GM12878 (cell line): ENCODE measurements around the gene MT3. TPM values are rescaled to one million over a fixed set of nuclear protein-coding genes. Genes with fewer than 3 reads are reported as not detected.

Experiments
- ATAC-seq: fragments of 200-7000 bp; cut with Tn5 transposase; 3 replicates; pipeline ENCODE4 v1.9.1; 2020; ENCODE audit warnings: mild to moderate bottlenecking, moderate library complexity
- BruUV-seq: library from RNA; stranded (reverse); fragments of 400-500 nt; replicated peaks from 2 replicates; lab custom pipeline; 2021; lab: Mats Ljungman, UMichigan
- CTCF ChIA-PET: fragments of 300-600 bp; sonication (Branson Sonifier 250); formaldehyde crosslinking; extraction: SDS; loops from one replicate; lab custom pipeline; 2021; ENCODE audit warnings: inconsistent platforms; lab: Yijun Ruan, JAX
- POLR2A ChIA-PET: fragments of 350-600 bp; formaldehyde crosslinking; extraction: SDS; loops from one replicate; lab custom pipeline; 2021; ENCODE audit warnings: inconsistent platforms; lab: Charles Lee
- RAD21 ChIA-PET: fragments of 300-600 bp; sonication (Branson Sonifier 250); formaldehyde crosslinking; loops from one replicate; lab custom pipeline; 2023; ENCODE audit warnings: antibody characterized with exemption; ENCODE audit not compliant: unreplicated experiment; lab: Charles Lee
- SMC1A ChIA-PET: fragments of 300-600 bp; sonication (Branson Sonifier 250); formaldehyde crosslinking; loops from one replicate; lab custom pipeline; 2023; ENCODE audit not compliant: unreplicated experiment, uncharacterized antibody; lab: Charles Lee
- DNase-seq: peaks from one replicate; pipeline ENCODE4 v3.0.0-alpha.2; 2011; ENCODE audit warnings: low read depth, low spot score
- FAIRE-seq: peaks from 3 replicates; lab custom pipeline; 2011; peaks lifted over from hg19 to GRCh38; lab: Jason Lieb, UNC
- H2AFZ ChIP-seq: 2 replicates; pipeline ENCODE4 v1.6.0; 2011; ENCODE audit warnings: low read depth, low read length, control low read depth; ENCODE audit not compliant: control insufficient read depth
- H3K27ac ChIP-seq: 2 replicates; pipeline ENCODE4 v1.5.1; 2011; ENCODE audit warnings: control low read depth; ENCODE audit not compliant: control insufficient read depth, insufficient read depth
- H3K27me3 ChIP-seq, 2 experiments: replicated peaks in 1 of 2; 2 replicates each; pipeline versions ENCODE4 v1.6.0 to v1.6.1; 2011; ENCODE audit warnings: low read length in 1 of 2; ENCODE audit not compliant: control insufficient read depth in 2 of 2, insufficient read depth in 2 of 2
- H3K36me3 ChIP-seq, 2 experiments: 2 replicates each; pipeline ENCODE4 v1.5.1; 2011; ENCODE audit warnings: low read length in 1 of 2; ENCODE audit not compliant: control insufficient read depth in 2 of 2, insufficient read depth in 2 of 2
- H3K4me1 ChIP-seq: 2 replicates; pipeline ENCODE4 v1.6.1; 2011; ENCODE audit warnings: mild to moderate bottlenecking, low read length, moderate library complexity, mixed read lengths; ENCODE audit not compliant: control insufficient read depth, insufficient read depth
- H3K4me2 ChIP-seq: 2 replicates; pipeline ENCODE4 v1.6.0; 2011; ENCODE audit warnings: control low read depth; ENCODE audit not compliant: control insufficient read depth, insufficient read depth
- H3K4me3 ChIP-seq: fragments of 200-600 bp; sonication (generic); 2 replicates; pipeline ENCODE4 v1.5.1; 2016
- H3K79me2 ChIP-seq: 2 replicates; pipeline ENCODE4 v1.6.0; 2011; ENCODE audit warnings: low read length; ENCODE audit not compliant: control insufficient read depth, insufficient read depth
- H3K9ac ChIP-seq: 2 replicates; pipeline ENCODE4 v1.8.0; 2011; ENCODE audit warnings: low read length, control low read depth, mixed read lengths; ENCODE audit not compliant: control insufficient read depth, insufficient read depth
- H3K9me3 ChIP-seq: replicated peaks from 3 replicates; pipeline ENCODE4 v1.5.1; 2011; ENCODE audit warnings: mild to moderate bottlenecking, low read length; ENCODE audit not compliant: control insufficient read depth, insufficient read depth
- H4K20me1 ChIP-seq: 2 replicates; pipeline ENCODE4 v1.6.0; 2011; ENCODE audit not compliant: control insufficient read depth, insufficient read depth
- BRCA1 ChIP-seq: IDR thresholded peaks from 2 replicates; pipeline ENCODE4 v1.6.1; 2011; ENCODE audit warnings: low read depth, low read length, improper control_type of control experiment
- CEBPZ ChIP-seq: fragments of 150-350 bp; IDR thresholded peaks from 2 replicates; pipeline ENCODE4 v1.6.1; 2016; ENCODE audit warnings: low read depth, low read length
- CREM ChIP-seq: IDR thresholded peaks from 2 replicates; pipeline ENCODE4 v1.6.1; 2014; ENCODE audit warnings: antibody characterized with exemption, low read depth
- IRF4 ChIP-seq: IDR thresholded peaks from 2 replicates; pipeline ENCODE4 v1.6.1; 2011; ENCODE audit warnings: low read depth, low read length
- KAT2A ChIP-seq: conservative IDR thresholded peaks from 2 replicates; pipeline ENCODE4 v1.6.1; 2011; ENCODE audit warnings: low read depth, low read length; ENCODE audit not compliant: control insufficient read depth
- KDM1A ChIP-seq: fragments of 200-600 bp; sonication (generic); IDR thresholded peaks from 2 replicates; pipeline ENCODE4 v1.6.1; 2016; ENCODE audit warnings: borderline replicate concordance
- MAX ChIP-seq: IDR thresholded peaks from 2 replicates; pipeline ENCODE4 v1.6.1; 2012; ENCODE audit warnings: low read depth, low read length, improper control_type of control experiment
- NR2C2 ChIP-seq: IDR thresholded peaks from 2 replicates; pipeline ENCODE4 v1.6.1; 2011; ENCODE audit warnings: borderline replicate concordance, low read depth; ENCODE audit not compliant: control insufficient read depth, insufficient read length
- NR2F1 ChIP-seq: fragments of 450-650 bp; conservative IDR thresholded peaks from 2 replicates; pipeline ENCODE4 v1.6.1; 2017; ENCODE audit warnings: mild to moderate bottlenecking
- PBX3 ChIP-seq: IDR thresholded peaks from 2 replicates; pipeline ENCODE4 v1.6.1; 2011; ENCODE audit warnings: mild to moderate bottlenecking, low read depth, low read length, moderate library complexity; ENCODE audit not compliant: insufficient replicate concordance
- RAD21 ChIP-seq: IDR thresholded peaks from 2 replicates; pipeline ENCODE4 v1.6.1; 2011; ENCODE audit warnings: mild to moderate bottlenecking, low read depth, low read length, moderate library complexity; ENCODE audit not compliant: insufficient read depth
- RB1 ChIP-seq: fragments of 450-650 bp; formaldehyde crosslinking; IDR thresholded peaks from 2 replicates; pipeline ENCODE4 v1.6.1; 2017; ENCODE audit warnings: mild to moderate bottlenecking, borderline replicate concordance
- SMARCA5 ChIP-seq: fragments of 450-650 bp; IDR thresholded peaks from 2 replicates; pipeline ENCODE4 v1.6.1; 2017; ENCODE audit warnings: mild to moderate bottlenecking
- SPI1 ChIP-seq: IDR thresholded peaks from 2 replicates; pipeline ENCODE4 v1.6.1; 2011; ENCODE audit warnings: low read depth, mild to moderate bottlenecking, low read length, moderate library complexity, borderline replicate concordance; ENCODE audit not compliant: insufficient read depth
- ZNF217 ChIP-seq: fragments of 450-650 bp; IDR thresholded peaks from 2 replicates; pipeline ENCODE4 v1.6.1; 2017; ENCODE audit warnings: antibody characterized with exemption, mild to moderate bottlenecking
- WGBS: methylation state at CpG from one replicate; pipeline ENCODE4 v1.1.6; 2016; ENCODE audit warnings: low lambda C conversion rate; ENCODE audit not compliant: insufficient replicate concordance, insufficient coverage; ENCODE audit errors: missing lambda C conversion rate; 5-methylcytosine and 5-hydroxymethylcytosine counted together
- in situ Hi-C: fragments of 300-500 bp; cut with MboI; formaldehyde crosslinking; loops from 9 replicates; pipeline ENCODE4 v1.14.3; 2018; ENCODE audit warnings: mixed read lengths
- intact Hi-C: fragments of 100-400 bp; cut with micrococcal nuclease; formaldehyde crosslinking; loops from one replicate; pipeline ENCODE4 v1.14.2; 2022; ENCODE audit not compliant: unreplicated experiment
- polyA plus RNA-seq, 11 experiments: library from polyadenylated mRNA; depleted of rRNA in 4 of 11; unstranded in 6 of 11; stranded (reverse) in 5 of 11; fragments of >200 nt; fragmentation: Nextera tagmentation in 4 of 11; fragmentation: Illumina TruSeq in 1 of 11; extraction: Ambion mirVana in 4 of 11; extraction: Trizol in 1 of 11; gene quantifications; 1 replicate in 1 of 11; 2 replicates in 10 of 11; pipeline versions ENCODE4 v1.2.1 to v1.2.3, GENCODE V29; 2011 to 2016; ENCODE audit warnings: inconsistent platforms in 2 of 11, missing spikeins in 2 of 11, low read depth in 1 of 11
- total RNA-seq, 4 experiments: library from RNA; depleted of rRNA in 3 of 4; stranded (reverse); fragments of >200 nt in 3 of 4; fragmentation: Illumina TruSeq in 1 of 4; extraction: Trizol in 1 of 4; gene quantifications; 2 replicates each; pipeline versions ENCODE4 v1.2.1 to v1.2.3, GENCODE V29; 2013 to 2021
- TF ChIP-seq, protein P1 (sequence below): fragments of 450-650 bp; IDR thresholded peaks from 2 replicates; pipeline ENCODE4 v1.6.1; 2017; ENCODE audit warnings: mild to moderate bottlenecking, moderate library complexity

The MT3 gene
- total and polyA plus RNA-seq, 10 of the 15 experiments (the other 5 are each of a cell fraction or from before 2014, with no cell fraction given), result 0.41 TPM; not detected in 9

- H3K4me1 ChIP-seq, result peaks cover 15% of the 10 kb centered on the region
- ChIA-PET CTCF (interaction anchor here (1.3 to 1.5 kb wide), 2 partner anchors 15 to 86 kb away, joined by 3 to 4 read pairs; no protein-coding TSS in a partner anchor), POLR2A (no interaction called here)
- no peak overlapping the region for H3K27ac ChIP-seq
- no peak overlapping the region for H2AFZ ChIP-seq
- no peak overlapping the region for H3K9ac ChIP-seq
- TF ChIP-seq NR2F1 (no peak), NR2C2 (no peak), MAX (no peak), RB1 (no peak), SPI1 (no peak), ZNF217 (no peak), KAT2A (no peak), IRF4 (no peak), CREM (no peak), CEBPZ (no peak), KDM1A (no peak), SMARCA5 (no peak), RAD21 (no peak), BRCA1 (no peak), PBX3 (no peak)
- TF ChIP-seq, protein P1, sequence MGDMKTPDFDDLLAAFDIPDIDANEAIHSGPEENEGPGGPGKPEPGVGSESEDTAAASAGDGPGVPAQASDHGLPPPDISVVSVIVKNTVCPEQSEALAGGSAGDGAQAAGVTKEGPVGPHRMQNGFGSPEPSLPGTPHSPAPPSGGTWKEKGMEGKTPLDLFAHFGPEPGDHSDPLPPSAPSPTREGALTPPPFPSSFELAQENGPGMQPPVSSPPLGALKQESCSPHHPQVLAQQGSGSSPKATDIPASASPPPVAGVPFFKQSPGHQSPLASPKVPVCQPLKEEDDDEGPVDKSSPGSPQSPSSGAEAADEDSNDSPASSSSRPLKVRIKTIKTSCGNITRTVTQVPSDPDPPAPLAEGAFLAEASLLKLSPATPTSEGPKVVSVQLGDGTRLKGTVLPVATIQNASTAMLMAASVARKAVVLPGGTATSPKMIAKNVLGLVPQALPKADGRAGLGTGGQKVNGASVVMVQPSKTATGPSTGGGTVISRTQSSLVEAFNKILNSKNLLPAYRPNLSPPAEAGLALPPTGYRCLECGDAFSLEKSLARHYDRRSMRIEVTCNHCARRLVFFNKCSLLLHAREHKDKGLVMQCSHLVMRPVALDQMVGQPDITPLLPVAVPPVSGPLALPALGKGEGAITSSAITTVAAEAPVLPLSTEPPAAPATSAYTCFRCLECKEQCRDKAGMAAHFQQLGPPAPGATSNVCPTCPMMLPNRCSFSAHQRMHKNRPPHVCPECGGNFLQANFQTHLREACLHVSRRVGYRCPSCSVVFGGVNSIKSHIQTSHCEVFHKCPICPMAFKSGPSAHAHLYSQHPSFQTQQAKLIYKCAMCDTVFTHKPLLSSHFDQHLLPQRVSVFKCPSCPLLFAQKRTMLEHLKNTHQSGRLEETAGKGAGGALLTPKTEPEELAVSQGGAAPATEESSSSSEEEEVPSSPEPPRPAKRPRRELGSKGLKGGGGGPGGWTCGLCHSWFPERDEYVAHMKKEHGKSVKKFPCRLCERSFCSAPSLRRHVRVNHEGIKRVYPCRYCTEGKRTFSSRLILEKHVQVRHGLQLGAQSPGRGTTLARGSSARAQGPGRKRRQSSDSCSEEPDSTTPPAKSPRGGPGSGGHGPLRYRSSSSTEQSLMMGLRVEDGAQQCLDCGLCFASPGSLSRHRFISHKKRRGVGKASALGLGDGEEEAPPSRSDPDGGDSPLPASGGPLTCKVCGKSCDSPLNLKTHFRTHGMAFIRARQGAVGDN, result no peak
- TF ChIP-seq, all 136 proteins: peak for 0
- FAIRE-seq (no peak), DNase-seq (no peak), ATAC-seq (no peak)
- SMC1A ChIA-PET, result no interaction called here
- in situ Hi-C loops (no loop called here), intact Hi-C loops (no loop called here)
- Histone ChIP-seq H3K27me3 (peaks cover 0 to 5% of the 10 kb centered on the region in 2 experiments; a peak in 2 of 4 replicates), H3K79me2 (no peaks in the 10 kb centered on the region), H4K20me1 (no peaks in the 10 kb centered on the region), H3K4me2 (no peak overlapping the region), H3K36me3 (no peaks in the 10 kb centered on the region), H3K4me3 (no peak overlapping the region), H3K9me3 (no peaks in the 10 kb centered on the region)
- no TSS peak for BruUV-seq
- RAD21 ChIA-PET, result no interaction called here
- 15% methylated on average over 3 of the region's 3 CpGs for WGBS
These were observed 26.0 kb downstream of the MT3 start for GRCh38 chr16:56615353-56615752.
